ENCODE measurements around the gene ULK4.

DNA sequence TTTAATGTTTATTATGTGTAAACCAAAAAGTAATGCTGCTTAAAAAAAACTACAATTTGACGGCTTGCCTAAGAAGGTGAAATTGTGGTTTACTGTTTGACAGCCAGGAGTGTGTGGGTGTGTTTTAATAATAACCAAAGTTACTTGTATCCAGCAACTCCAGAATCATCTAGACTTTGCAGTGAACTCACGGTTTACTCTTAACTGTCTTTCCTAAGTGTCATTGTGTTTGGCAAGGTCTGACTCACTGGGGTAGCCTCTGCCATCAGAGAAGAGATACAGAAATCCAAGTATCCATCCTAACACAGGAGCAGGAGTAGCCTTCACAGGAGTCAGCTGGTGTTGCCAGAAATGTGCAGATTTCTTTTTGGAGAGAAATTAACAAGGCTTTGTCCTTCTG, 611.5 kb downstream of the ULK4 start:
- TF ChIP-seq RNF2 (IDR thresholded peaks at IDR 0.05): no peak
- TF ChIP-seq, protein P1, sequence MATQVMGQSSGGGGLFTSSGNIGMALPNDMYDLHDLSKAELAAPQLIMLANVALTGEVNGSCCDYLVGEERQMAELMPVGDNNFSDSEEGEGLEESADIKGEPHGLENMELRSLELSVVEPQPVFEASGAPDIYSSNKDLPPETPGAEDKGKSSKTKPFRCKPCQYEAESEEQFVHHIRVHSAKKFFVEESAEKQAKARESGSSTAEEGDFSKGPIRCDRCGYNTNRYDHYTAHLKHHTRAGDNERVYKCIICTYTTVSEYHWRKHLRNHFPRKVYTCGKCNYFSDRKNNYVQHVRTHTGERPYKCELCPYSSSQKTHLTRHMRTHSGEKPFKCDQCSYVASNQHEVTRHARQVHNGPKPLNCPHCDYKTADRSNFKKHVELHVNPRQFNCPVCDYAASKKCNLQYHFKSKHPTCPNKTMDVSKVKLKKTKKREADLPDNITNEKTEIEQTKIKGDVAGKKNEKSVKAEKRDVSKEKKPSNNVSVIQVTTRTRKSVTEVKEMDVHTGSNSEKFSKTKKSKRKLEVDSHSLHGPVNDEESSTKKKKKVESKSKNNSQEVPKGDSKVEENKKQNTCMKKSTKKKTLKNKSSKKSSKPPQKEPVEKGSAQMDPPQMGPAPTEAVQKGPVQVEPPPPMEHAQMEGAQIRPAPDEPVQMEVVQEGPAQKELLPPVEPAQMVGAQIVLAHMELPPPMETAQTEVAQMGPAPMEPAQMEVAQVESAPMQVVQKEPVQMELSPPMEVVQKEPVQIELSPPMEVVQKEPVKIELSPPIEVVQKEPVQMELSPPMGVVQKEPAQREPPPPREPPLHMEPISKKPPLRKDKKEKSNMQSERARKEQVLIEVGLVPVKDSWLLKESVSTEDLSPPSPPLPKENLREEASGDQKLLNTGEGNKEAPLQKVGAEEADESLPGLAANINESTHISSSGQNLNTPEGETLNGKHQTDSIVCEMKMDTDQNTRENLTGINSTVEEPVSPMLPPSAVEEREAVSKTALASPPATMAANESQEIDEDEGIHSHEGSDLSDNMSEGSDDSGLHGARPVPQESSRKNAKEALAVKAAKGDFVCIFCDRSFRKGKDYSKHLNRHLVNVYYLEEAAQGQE (IDR thresholded peaks at IDR 0.05; ENCODE audit: borderline replicate concordance): no peak
- TF ChIP-seq, protein P1 (CRISPR knock-in tag; IDR thresholded peaks at IDR 0.05; ENCODE audit: low read depth): no peak
- TF ChIP-seq ETV5 (CRISPR knock-in tag; IDR thresholded peaks at IDR 0.05; ENCODE audit: low read depth): no peak
- no peak for TF ChIP-seq PTBP1 (IDR thresholded peaks at IDR 0.05; ENCODE audit: low read depth, low read length)
- no peak for TF ChIP-seq NFE2 (IDR thresholded peaks at IDR 0.05; ENCODE audit: low read depth)
- TF ChIP-seq POLR3A (IDR thresholded peaks at IDR 0.05; ENCODE audit: borderline replicate concordance, extremely low read depth, insufficient read depth, insufficient read length): no peak
- TF ChIP-seq, protein P2, sequence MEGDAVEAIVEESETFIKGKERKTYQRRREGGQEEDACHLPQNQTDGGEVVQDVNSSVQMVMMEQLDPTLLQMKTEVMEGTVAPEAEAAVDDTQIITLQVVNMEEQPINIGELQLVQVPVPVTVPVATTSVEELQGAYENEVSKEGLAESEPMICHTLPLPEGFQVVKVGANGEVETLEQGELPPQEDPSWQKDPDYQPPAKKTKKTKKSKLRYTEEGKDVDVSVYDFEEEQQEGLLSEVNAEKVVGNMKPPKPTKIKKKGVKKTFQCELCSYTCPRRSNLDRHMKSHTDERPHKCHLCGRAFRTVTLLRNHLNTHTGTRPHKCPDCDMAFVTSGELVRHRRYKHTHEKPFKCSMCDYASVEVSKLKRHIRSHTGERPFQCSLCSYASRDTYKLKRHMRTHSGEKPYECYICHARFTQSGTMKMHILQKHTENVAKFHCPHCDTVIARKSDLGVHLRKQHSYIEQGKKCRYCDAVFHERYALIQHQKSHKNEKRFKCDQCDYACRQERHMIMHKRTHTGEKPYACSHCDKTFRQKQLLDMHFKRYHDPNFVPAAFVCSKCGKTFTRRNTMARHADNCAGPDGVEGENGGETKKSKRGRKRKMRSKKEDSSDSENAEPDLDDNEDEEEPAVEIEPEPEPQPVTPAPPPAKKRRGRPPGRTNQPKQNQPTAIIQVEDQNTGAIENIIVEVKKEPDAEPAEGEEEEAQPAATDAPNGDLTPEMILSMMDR (IDR thresholded peaks at IDR 0.05 in 2 of 3, conservative IDR thresholded peaks at IDR 0.05 in 1 of 3; ENCODE audit: insufficient read depth in 2 of 3, low read depth in 1 of 3, low read length in 3 of 3): no peak
- no peak for TF ChIP-seq SMAD4 (CRISPR knock-in tag; conservative IDR thresholded peaks at IDR 0.05)
- TF ChIP-seq SETDB1 (IDR thresholded peaks at IDR 0.05; ENCODE audit: low read length): no peak
- TF ChIP-seq, protein P3, sequence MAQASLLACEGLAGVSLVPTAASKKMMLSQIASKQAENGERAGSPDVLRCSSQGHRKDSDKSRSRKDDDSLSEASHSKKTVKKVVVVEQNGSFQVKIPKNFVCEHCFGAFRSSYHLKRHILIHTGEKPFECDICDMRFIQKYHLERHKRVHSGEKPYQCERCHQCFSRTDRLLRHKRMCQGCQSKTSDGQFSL (CRISPR knock-in tag; IDR thresholded peaks at IDR 0.05): no peak
- TF ChIP-seq, protein P3 (tag; IDR thresholded peaks at IDR 0.05): no peak
- no peak for TF ChIP-seq RFX1 (IDR thresholded peaks at IDR 0.05)

Data from K562 (cell line).